PC-3 (cell line): ENCODE measurements around the gene SLC22A1. TPM values are rescaled to one million over a fixed set of nuclear protein-coding genes. Genes with fewer than 3 reads are reported as not detected.

Experiments
- ATAC-seq: fragments of 200-7000 bp; cut with Tn5 transposase; 2 replicates; pipeline ENCODE4 v1.9.1; 2020; ENCODE audit warnings: mild to moderate bottlenecking, moderate library complexity
- BruUV-seq: library from RNA; stranded (reverse); fragments of 400-500 nt; replicated peaks from 2 replicates; lab custom pipeline; 2021; lab: Mats Ljungman, UMichigan
- CTCF ChIA-PET: fragments of 300-600 bp; sonication (Branson Sonifier 250); formaldehyde crosslinking; loops from one replicate; lab custom pipeline; 2022; ENCODE audit warnings: antibody characterized with exemption; lab: Charles Lee
- POLR2A ChIA-PET: fragments of 300-600 bp; sonication (Branson Sonifier 250); formaldehyde crosslinking; loops from one replicate; lab custom pipeline; 2022; ENCODE audit warnings: antibody characterized with exemption; ENCODE audit not compliant: unreplicated experiment; lab: Charles Lee
- DNase-seq: peaks from one replicate; pipeline ENCODE4 v3.0.0-alpha.2; 2015
- H2AFZ ChIP-seq: fragments of 300-600 bp; sonication (generic); 2 replicates; pipeline ENCODE4 v1.6.0; 2016; ENCODE audit warnings: antibody characterized with exemption, low read length
- H3F3A ChIP-seq: fragments of 300-600 bp; sonication (generic); one replicate; pipeline ENCODE4 v1.6.0; 2017; ENCODE audit warnings: antibody characterized with exemption, low read length, control low read depth, mild to moderate bottlenecking; ENCODE audit not compliant: unreplicated experiment
- H3K27ac ChIP-seq: fragments of 300-600 bp; sonication (generic); 2 replicates; pipeline ENCODE4 v1.5.1; 2016; ENCODE audit warnings: mild to moderate bottlenecking, low read length
- H3K27me3 ChIP-seq: fragments of 300-600 bp; sonication (generic); 2 replicates; pipeline ENCODE4 v1.6.1; 2016; ENCODE audit warnings: low read length, mixed read lengths
- H3K36me3 ChIP-seq: fragments of 300-600 bp; sonication (generic); 2 replicates; pipeline ENCODE4 v1.6.1; 2016; ENCODE audit warnings: low read depth, mixed run types, low read length, mixed read lengths
- H3K4me1 ChIP-seq: fragments of 300-600 bp; sonication (generic); 2 replicates; pipeline ENCODE4 v1.5.1; 2016; ENCODE audit warnings: low read length; ENCODE audit not compliant: insufficient read depth
- H3K4me2 ChIP-seq: fragments of 300-600 bp; sonication (generic); 2 replicates; pipeline ENCODE4 v1.6.0; 2016; ENCODE audit warnings: low read length
- H3K4me3 ChIP-seq: fragments of 300-600 bp; sonication (generic); 2 replicates; pipeline ENCODE4 v1.5.1; 2016; ENCODE audit warnings: mild to moderate bottlenecking, low read length, mixed read lengths
- H3K79me2 ChIP-seq: fragments of 300-600 bp; sonication (generic); 2 replicates; pipeline ENCODE4 v1.6.1; 2017; ENCODE audit warnings: low read length, mixed read lengths
- H3K9ac ChIP-seq: fragments of 300-600 bp; sonication (generic); 2 replicates; pipeline ENCODE4 v1.6.0; 2016; ENCODE audit warnings: mild to moderate bottlenecking, low read length
- H3K9me2 ChIP-seq: fragments of 300-600 bp; sonication (generic); replicated peaks from 2 replicates; pipeline ENCODE4 v1.6.1; 2016; ENCODE audit warnings: mixed run types, low read length, mixed read lengths
- H3K9me3 ChIP-seq: fragments of 300-600 bp; sonication (generic); 2 replicates; pipeline ENCODE4 v1.6.1; 2016; ENCODE audit warnings: low read length, mixed read lengths
- H4K20me1 ChIP-seq: fragments of 300-600 bp; sonication (generic); 2 replicates; pipeline ENCODE4 v1.6.1; 2016; ENCODE audit warnings: low read length, mixed read lengths
- EZH2 ChIP-seq: fragments of 300-600 bp; sonication (generic); IDR thresholded peaks from one replicate; pipeline ENCODE4 v1.6.1; 2017; ENCODE audit warnings: antibody characterized with exemption, mild to moderate bottlenecking, low read length; ENCODE audit not compliant: unreplicated experiment
- EZH2phosphoT487 ChIP-seq: fragments of 300-600 bp; sonication (generic); IDR thresholded peaks from 2 replicates; pipeline ENCODE4 v1.6.1; 2018; ENCODE audit warnings: mild to moderate bottlenecking, antibody characterized with exemption, low read length, borderline replicate concordance
- intact Hi-C: fragments of 100-400 bp; cut with micrococcal nuclease; formaldehyde crosslinking; loops from 2 replicates; pipeline ENCODE4 v1.9.0; 2023
- total RNA-seq: library from RNA; depleted of rRNA; stranded (reverse); fragments of >200 nt; gene quantifications from 2 replicates; pipeline ENCODE4 v1.2.3, GENCODE V29; 2014
- TF ChIP-seq, protein P1 (sequence below): fragments of 300-600 bp; sonication (generic); conservative IDR thresholded peaks from 2 replicates; pipeline ENCODE4 v1.5.1; 2017; ENCODE audit warnings: antibody characterized with exemption, low read depth, mild to moderate bottlenecking, low read length

Gene SLC22A1
- total RNA-seq, 1 experiment from 2014 or later = 10.2 TPM

DNA sequence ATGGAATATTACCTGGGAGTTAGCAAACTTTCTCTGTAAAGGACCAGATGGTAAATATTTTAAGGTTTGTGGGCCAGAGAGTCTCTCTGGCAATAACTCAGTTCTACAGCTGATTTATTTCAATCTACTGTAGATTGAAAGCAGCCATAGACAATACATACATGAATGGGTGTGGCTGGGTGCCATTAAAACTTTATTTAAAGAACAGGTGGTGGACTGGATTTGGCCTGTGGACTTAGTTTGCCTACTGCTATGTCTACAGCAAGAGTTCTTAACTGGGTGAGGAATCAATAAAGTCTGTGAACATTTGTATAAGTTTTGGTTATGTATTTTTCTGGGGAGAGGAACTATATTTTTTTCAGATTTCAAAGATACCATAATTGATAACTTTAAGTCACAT lies 81.9 kb downstream of the SLC22A1 start:
- Histone ChIP-seq H3K9me3 (no peaks in the 10 kb centered on the region), H3K9ac (no peak overlapping the region), H3K4me3 (no peak overlapping the region), H3K4me2 (no peak overlapping the region), H2AFZ (no peak overlapping the region), H3K27ac (no peak overlapping the region), H3K79me2 (no peaks in the 10 kb centered on the region), H3K4me1 (no peaks in the 10 kb centered on the region; the same call in 1 of the 2 replicates), H4K20me1 (no peaks in the 10 kb centered on the region), H3F3A (no peaks in the 10 kb centered on the region), H3K9me2 (no peaks in the 10 kb centered on the region), H3K36me3 (no peaks in the 10 kb centered on the region), H3K27me3 (no peaks in the 10 kb centered on the region)
- no TSS peak for BruUV-seq
- ChIA-PET CTCF (no interaction called here), POLR2A (no interaction called here)
- DNase-seq = no peak
- no peak for TF ChIP-seq EZH2phosphoT487
- no peak for TF ChIP-seq EZH2
- TF ChIP-seq, protein P1, sequence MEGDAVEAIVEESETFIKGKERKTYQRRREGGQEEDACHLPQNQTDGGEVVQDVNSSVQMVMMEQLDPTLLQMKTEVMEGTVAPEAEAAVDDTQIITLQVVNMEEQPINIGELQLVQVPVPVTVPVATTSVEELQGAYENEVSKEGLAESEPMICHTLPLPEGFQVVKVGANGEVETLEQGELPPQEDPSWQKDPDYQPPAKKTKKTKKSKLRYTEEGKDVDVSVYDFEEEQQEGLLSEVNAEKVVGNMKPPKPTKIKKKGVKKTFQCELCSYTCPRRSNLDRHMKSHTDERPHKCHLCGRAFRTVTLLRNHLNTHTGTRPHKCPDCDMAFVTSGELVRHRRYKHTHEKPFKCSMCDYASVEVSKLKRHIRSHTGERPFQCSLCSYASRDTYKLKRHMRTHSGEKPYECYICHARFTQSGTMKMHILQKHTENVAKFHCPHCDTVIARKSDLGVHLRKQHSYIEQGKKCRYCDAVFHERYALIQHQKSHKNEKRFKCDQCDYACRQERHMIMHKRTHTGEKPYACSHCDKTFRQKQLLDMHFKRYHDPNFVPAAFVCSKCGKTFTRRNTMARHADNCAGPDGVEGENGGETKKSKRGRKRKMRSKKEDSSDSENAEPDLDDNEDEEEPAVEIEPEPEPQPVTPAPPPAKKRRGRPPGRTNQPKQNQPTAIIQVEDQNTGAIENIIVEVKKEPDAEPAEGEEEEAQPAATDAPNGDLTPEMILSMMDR = no peak
- intact Hi-C loops = loop anchor here (5.0 kb wide), 1 partner anchor 61 kb away; no protein-coding TSS in a partner anchor
- no peak for ATAC-seq

DNA sequence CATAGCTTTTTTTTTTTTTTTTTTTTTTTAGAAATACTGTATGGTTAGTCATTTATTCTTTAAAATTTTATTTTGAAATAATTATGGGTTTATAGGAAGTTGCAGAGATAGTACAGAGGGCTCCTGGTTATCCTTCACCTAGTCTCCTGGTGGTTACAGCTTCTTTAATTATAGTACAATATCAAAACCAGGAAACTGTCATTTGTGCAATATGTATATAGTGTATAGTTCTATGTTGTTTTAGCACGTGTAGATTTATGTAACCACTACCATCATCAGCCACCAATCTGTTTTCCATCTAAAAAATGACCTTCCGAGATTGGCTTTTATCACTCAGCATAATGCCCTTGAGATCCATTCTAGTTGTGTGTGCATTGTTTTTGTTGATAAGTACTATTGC lies 82.3 kb downstream of the SLC22A1 start:
- Histone ChIP-seq H3K36me3 (no peaks in the 10 kb centered on the region), H2AFZ (no peak overlapping the region), H3K79me2 (no peaks in the 10 kb centered on the region), H3K27me3 (no peaks in the 10 kb centered on the region), H3K4me2 (no peak overlapping the region), H3K27ac (no peak overlapping the region), H3K4me1 (no peaks in the 10 kb centered on the region), H3K9ac (no peak overlapping the region), H3K9me2 (no peaks in the 10 kb centered on the region), H3K4me3 (no peak overlapping the region), H4K20me1 (no peaks in the 10 kb centered on the region), H3F3A (no peaks in the 10 kb centered on the region), H3K9me3 (no peaks in the 10 kb centered on the region)
- no TSS peak for BruUV-seq
- DNase-seq = no peak
- ChIA-PET POLR2A (no interaction called here), CTCF (no interaction called here)
- no peak for TF ChIP-seq EZH2
- TF ChIP-seq, protein P1 = no peak
- TF ChIP-seq EZH2phosphoT487 = no peak
- no peak for ATAC-seq
- intact Hi-C loops = loop anchor here (5.0 kb wide), 1 partner anchor 62 kb away; no protein-coding TSS in a partner anchor

DNA sequence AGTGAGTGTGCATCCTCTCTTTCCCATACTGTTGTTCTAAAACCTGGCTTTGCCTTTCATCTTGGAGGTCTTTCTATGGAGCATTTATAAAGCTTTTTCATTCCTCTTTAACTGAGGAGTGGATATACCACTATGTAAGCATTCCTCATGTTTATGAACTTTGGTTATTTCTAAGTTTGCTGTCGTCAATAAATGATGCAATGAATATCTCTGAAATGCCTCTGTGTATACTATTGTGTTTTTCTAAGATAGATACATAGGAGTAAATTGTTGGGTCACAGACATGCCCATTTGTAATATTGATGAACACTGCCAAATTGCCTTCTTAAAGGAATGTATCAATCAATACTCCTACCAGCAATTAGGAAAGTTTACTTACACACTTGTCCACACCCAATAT lies 83.1 kb downstream of the SLC22A1 start:
- TF ChIP-seq EZH2phosphoT487 (no peak), EZH2 (no peak)
- TF ChIP-seq, protein P1 = no peak
- H3K79me2 ChIP-seq = no peaks in the 10 kb centered on the region
- no peaks in the 10 kb centered on the region for H3K4me1 ChIP-seq
- H3K4me3 ChIP-seq = no peak overlapping the region
- no peaks in the 10 kb centered on the region for H3K9me3 ChIP-seq
- ChIA-PET CTCF (no interaction called here), POLR2A (no interaction called here)
- H3K36me3 ChIP-seq = no peaks in the 10 kb centered on the region
- H3K9me2 ChIP-seq = no peaks in the 10 kb centered on the region
- no peak overlapping the region for H3K27ac ChIP-seq
- H2AFZ ChIP-seq = no peak overlapping the region
- BruUV-seq = no TSS peak
- no peaks in the 10 kb centered on the region for H4K20me1 ChIP-seq
- H3K27me3 ChIP-seq = no peaks in the 10 kb centered on the region
- no peak overlapping the region for H3K9ac ChIP-seq
- H3F3A ChIP-seq = no peaks in the 10 kb centered on the region
- H3K4me2 ChIP-seq = no peak overlapping the region
- intact Hi-C loops = loop anchor here (5.0 kb wide), 1 partner anchor 62 kb away; no protein-coding TSS in a partner anchor
- DNase-seq (no peak), ATAC-seq (no peak)
